ENCODE data around the gene E2F2.

GRCh38 chr1:23578311-23578996 lies 47.4 kb upstream of the E2F2 start:
- TF ChIP-seq CTCF (conservative IDR thresholded peaks at IDR 0.05; ENCODE audit: low read length) = no peak
- TF ChIP-seq EZH2phosphoT487 (IDR thresholded peaks at IDR 0.05; ENCODE audit: borderline replicate concordance) = no peak
